ENCODE data around the gene DIAPH3.

- TF ChIP-seq CTCF (IDR thresholded peaks at IDR 0.05; ENCODE audit: low read depth, low read length, poor library complexity, severe bottlenecking) (no peak), EZH2phosphoT487 (IDR thresholded peaks at IDR 0.05; ENCODE audit: borderline replicate concordance, low read length) (no peak)
Observed at GRCh38 chr13:60093425-60094019, 70.2 kb downstream of the DIAPH3 start.

All from DOHH2 (cell line).